GM23248 (cell line): ENCODE data around the gene CDH13. TPM values are rescaled to one million over a fixed set of nuclear protein-coding genes. Genes with fewer than 3 reads are reported as not detected.

Experiments used
- DNase-seq: peaks from one replicate; pipeline ENCODE4 v3.0.0-alpha.2; 2015
- H2AFZ ChIP-seq: fragments of 200-600 bp; sonication (generic); 2 replicates; pipeline ENCODE4 v1.6.1; 2016; ENCODE audit warnings: antibody characterized with exemption
- H3F3A ChIP-seq: fragments of 200-600 bp; sonication (generic); 2 replicates; pipeline ENCODE4 v1.6.1; 2016; ENCODE audit warnings: mild to moderate bottlenecking, antibody characterized with exemption, mixed run types; ENCODE audit not compliant: insufficient read depth
- H3K27ac ChIP-seq: fragments of 200-600 bp; sonication (generic); 2 replicates; pipeline ENCODE4 v1.5.1; 2016; ENCODE audit warnings: mild to moderate bottlenecking
- H3K27me3 ChIP-seq: fragments of 200-600 bp; sonication (generic); replicated peaks from 2 replicates; pipeline ENCODE4 v1.6.1; 2016; ENCODE audit warnings: mild to moderate bottlenecking; ENCODE audit not compliant: insufficient read depth
- H3K36me3 ChIP-seq: fragments of 200-600 bp; sonication (generic); 2 replicates; pipeline ENCODE4 v1.6.1; 2016; ENCODE audit warnings: low read depth, mild to moderate bottlenecking
- H3K4me1 ChIP-seq: fragments of 200-600 bp; sonication (generic); 2 replicates; pipeline ENCODE4 v1.6.1; 2016; ENCODE audit warnings: mild to moderate bottlenecking; ENCODE audit not compliant: insufficient read depth
- H3K4me2 ChIP-seq: fragments of 200-600 bp; sonication (generic); one replicate; pipeline ENCODE4 v1.6.1; 2016; ENCODE audit warnings: mild to moderate bottlenecking; ENCODE audit not compliant: unreplicated experiment
- H3K4me3 ChIP-seq: fragments of 200-600 bp; sonication (generic); 2 replicates; pipeline ENCODE4 v1.5.1; 2016; ENCODE audit warnings: mild to moderate bottlenecking
- H3K79me2 ChIP-seq: fragments of 200-600 bp; sonication (generic); 2 replicates; pipeline ENCODE4 v1.6.1; 2016; ENCODE audit warnings: mild to moderate bottlenecking; ENCODE audit not compliant: insufficient read depth
- H3K9ac ChIP-seq: fragments of 200-600 bp; sonication (generic); 2 replicates; pipeline ENCODE4 v1.6.1; 2016; ENCODE audit warnings: mild to moderate bottlenecking
- H3K9me2 ChIP-seq: fragments of 200-600 bp; sonication (generic); 2 replicates; pipeline ENCODE4 v1.6.1; 2016; ENCODE audit warnings: mixed run types, mild to moderate bottlenecking, moderate library complexity; ENCODE audit not compliant: insufficient read depth
- H3K9me3 ChIP-seq: fragments of 200-600 bp; sonication (generic); one replicate; pipeline ENCODE4 v1.6.1; 2017; ENCODE audit warnings: low read depth
- H4K20me1 ChIP-seq: fragments of 200-600 bp; sonication (generic); 2 replicates; pipeline ENCODE4 v1.6.0; 2016; ENCODE audit not compliant: insufficient read depth
- EZH2 ChIP-seq: fragments of 200-600 bp; sonication (generic); IDR thresholded peaks from 2 replicates; pipeline ENCODE4 v1.6.1; 2018; ENCODE audit warnings: antibody characterized with exemption, mild to moderate bottlenecking; ENCODE audit not compliant: insufficient read depth, poor library complexity, severe bottlenecking
- EZH2phosphoT487 ChIP-seq: fragments of 200-600 bp; sonication (generic); IDR thresholded peaks from 2 replicates; pipeline ENCODE4 v1.6.1; 2018; ENCODE audit warnings: antibody characterized with exemption, moderate library complexity, mild to moderate bottlenecking, low read depth; ENCODE audit not compliant: insufficient read depth
- WGBS, 2 experiments: methylation state at CpG; one replicate each; pipeline ENCODE4 v1.1.6; 2015 to 2017; ENCODE audit warnings: low lambda C conversion rate in 2 of 2, low coverage in 1 of 2; ENCODE audit errors: missing lambda C conversion rate in 2 of 2; 5-methylcytosine and 5-hydroxymethylcytosine counted together
- in situ Hi-C: fragments of 300-500 bp; cut with MboI; formaldehyde crosslinking; loops from 2 replicates; pipeline ENCODE4 v1.15.0; 2020
- polyA plus RNA-seq: library from polyadenylated mRNA; unstranded; fragments of >200 nt; fragmentation: Nextera tagmentation; extraction: Ambion mirVana; gene quantifications from 2 replicates; pipeline ENCODE4 v1.2.1, GENCODE V29; 2016
- total RNA-seq: library from RNA; depleted of rRNA; stranded (reverse); fragments of >200 nt; shearing (Covaris generic); gene quantifications from 2 replicates; pipeline ENCODE4 v1.2.3, GENCODE V29; 2014

CDH13 gene
- total and polyA plus RNA-seq, 2 experiments from 2014 or later = 51.0 to 52.8 TPM

- no peaks in the 10 kb centered on the region for H4K20me1 ChIP-seq
- 68 to 74% methylated on average over 11 of the region's 11 CpGs for WGBS, 2 experiments
- H3K9ac ChIP-seq = no peak overlapping the region
- no peaks in the 10 kb centered on the region for H3K79me2 ChIP-seq
- TF ChIP-seq EZH2phosphoT487 (no peak), EZH2 (no peak)
- no peak overlapping the region for H3K27ac ChIP-seq
- no peak overlapping the region for H3K4me3 ChIP-seq
- H3K27me3 ChIP-seq = no peaks in the 10 kb centered on the region
- no peak overlapping the region for H2AFZ ChIP-seq
- H3K4me1 ChIP-seq = no peaks in the 10 kb centered on the region
- no peak overlapping the region for H3K4me2 ChIP-seq
- no peaks in the 10 kb centered on the region for H3K9me2 ChIP-seq
- H3K36me3 ChIP-seq = no peaks in the 10 kb centered on the region
- in situ Hi-C loops = no loop called here
- H3F3A ChIP-seq = no peaks in the 10 kb centered on the region
- DNase-seq = no peak
- H3K9me3 ChIP-seq = no peaks in the 10 kb centered on the region
Observed at GRCh38 chr16:83762141-83762991, 1135.6 kb downstream of the CDH13 start.

GRCh38 chr16:83762992-83763358, 1136.2 kb downstream of the CDH13 start:
- H2AFZ ChIP-seq = no peak overlapping the region
- no peak overlapping the region for H3K9ac ChIP-seq
- no peaks in the 10 kb centered on the region for H3K9me2 ChIP-seq
- H4K20me1 ChIP-seq = no peaks in the 10 kb centered on the region
- no peak overlapping the region for H3K4me3 ChIP-seq
- H3K4me2 ChIP-seq = no peak overlapping the region
- in situ Hi-C loops = no loop called here
- H3K4me1 ChIP-seq = no peaks in the 10 kb centered on the region
- 73 to 74% methylated on average over 5 of the region's 5 CpGs for WGBS, 2 experiments
- TF ChIP-seq EZH2 = no peak
- TF ChIP-seq EZH2phosphoT487 = no peak
- H3K79me2 ChIP-seq = no peaks in the 10 kb centered on the region
- H3F3A ChIP-seq = no peaks in the 10 kb centered on the region
- H3K27ac ChIP-seq = no peak overlapping the region
- no peaks in the 10 kb centered on the region for H3K27me3 ChIP-seq
- no peak for DNase-seq
- no peaks in the 10 kb centered on the region for H3K36me3 ChIP-seq
- no peaks in the 10 kb centered on the region for H3K9me3 ChIP-seq

- no peak overlapping the region for H2AFZ ChIP-seq
- H3F3A ChIP-seq = no peaks in the 10 kb centered on the region
Observed at GRCh38 chr16:83768986-83769385, 1142.2 kb downstream of the CDH13 start.

GRCh38 chr16:83769397-83770008, 1142.7 kb downstream of the CDH13 start:
- DNase-seq = no peak
- H3F3A ChIP-seq = no peaks in the 10 kb centered on the region
- TF ChIP-seq EZH2phosphoT487 = no peak
- no peak overlapping the region for H3K4me3 ChIP-seq
- no peak overlapping the region for H3K9ac ChIP-seq
- H2AFZ ChIP-seq = no peak overlapping the region
- no peaks in the 10 kb centered on the region for H3K79me2 ChIP-seq
- 69 to 79% methylated on average over 5 of the region's 5 CpGs for whole genome bisulfite sequencing, 2 experiments
- no peaks in the 10 kb centered on the region for H4K20me1 ChIP-seq
- H3K4me2 ChIP-seq = no peak overlapping the region
- no peaks in the 10 kb centered on the region for H3K36me3 ChIP-seq
- no peaks in the 10 kb centered on the region for H3K4me1 ChIP-seq
- no peaks in the 10 kb centered on the region for H3K9me3 ChIP-seq
- H3K27me3 ChIP-seq = no peaks in the 10 kb centered on the region
- no peaks in the 10 kb centered on the region for H3K9me2 ChIP-seq
- no peak overlapping the region for H3K27ac ChIP-seq
- in situ Hi-C loops = no loop called here

More at GRCh38 chr16:83768986-83769385, 1142.2 kb downstream of the CDH13 start:
- Histone ChIP-seq H3K27me3 (no peaks in the 10 kb centered on the region), H3K4me1 (no peaks in the 10 kb centered on the region), H3K9me3 (no peaks in the 10 kb centered on the region), H3K36me3 (no peaks in the 10 kb centered on the region), H3K9me2 (no peaks in the 10 kb centered on the region), H4K20me1 (no peaks in the 10 kb centered on the region), H3K4me3 (no peak overlapping the region), H3K4me2 (no peak overlapping the region), H3K27ac (no peak overlapping the region), H3K79me2 (no peaks in the 10 kb centered on the region), H3K9ac (no peak overlapping the region)
- no peak for TF ChIP-seq EZH2
- TF ChIP-seq EZH2phosphoT487 = no peak
- no peak for DNase-seq
- WGBS, 2 experiments = 50 to 64% methylated on average over 2 of the region's 2 CpGs
- in situ Hi-C loops = no loop called here
